ENCODE data around the gene C2orf76. TPM values are rescaled to one million over a fixed set of nuclear protein-coding genes. Genes with fewer than 3 reads are reported as not detected.

The C2orf76 gene
- total and polyA plus RNA-seq, 2 of the 4 experiments (the other 2 are of a cell fraction): 10.6 to 12.6 TPM

DNA sequence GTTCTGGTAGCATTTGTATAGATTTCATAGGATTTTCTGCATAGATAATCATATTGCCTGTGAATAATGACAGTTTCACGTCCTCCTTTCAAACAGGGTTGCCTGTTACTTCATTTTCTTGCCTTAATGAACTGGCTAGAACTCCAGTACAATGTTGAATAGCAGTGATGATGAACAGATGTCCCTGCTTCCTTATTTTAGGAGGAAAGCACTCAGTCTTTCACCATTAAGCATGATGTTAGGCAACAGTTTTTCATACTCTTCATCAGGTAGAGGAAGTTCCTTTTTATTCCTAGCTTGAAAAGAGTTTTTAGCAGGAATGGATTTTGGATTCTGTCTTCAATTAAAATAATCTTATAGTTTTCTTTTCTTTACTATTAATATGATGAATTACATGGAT, 39.7 kb downstream of the C2orf76 start:
- H3K4me3 ChIP-seq (ENCODE audit: insufficient read depth, low read depth, low read length): no peak overlapping the region
- H2AK9ac ChIP-seq (replicated peaks; ENCODE audit: low read depth, low read length, poor library complexity): no peak overlapping the region
- ATAC-seq (ENCODE audit: low read depth) (no peak), DNase-seq (no peak)
- TF ChIP-seq FOS (IDR thresholded peaks at IDR 0.05; ENCODE audit: low read depth, low read length) (no peak), CHD1 (IDR thresholded peaks at IDR 0.05; ENCODE audit: low read depth, low read length) (no peak), NFE2L2 (IDR thresholded peaks at IDR 0.05; ENCODE audit: low read depth, low read length) (no peak), RAD21 (IDR thresholded peaks at IDR 0.05; ENCODE audit: low read length) (no peak), BHLHE40 (IDR thresholded peaks at IDR 0.05; ENCODE audit: low read depth, low read length) (no peak), MAZ (IDR thresholded peaks at IDR 0.05; ENCODE audit: borderline replicate concordance, low read depth, low read length) (no peak), CEBPB (IDR thresholded peaks at IDR 0.05; ENCODE audit: low read depth, low read length) (no peak), RCOR1 (IDR thresholded peaks at IDR 0.05; ENCODE audit: insufficient replicate concordance, low read length) (no peak)
- TF ChIP-seq, protein P1, sequence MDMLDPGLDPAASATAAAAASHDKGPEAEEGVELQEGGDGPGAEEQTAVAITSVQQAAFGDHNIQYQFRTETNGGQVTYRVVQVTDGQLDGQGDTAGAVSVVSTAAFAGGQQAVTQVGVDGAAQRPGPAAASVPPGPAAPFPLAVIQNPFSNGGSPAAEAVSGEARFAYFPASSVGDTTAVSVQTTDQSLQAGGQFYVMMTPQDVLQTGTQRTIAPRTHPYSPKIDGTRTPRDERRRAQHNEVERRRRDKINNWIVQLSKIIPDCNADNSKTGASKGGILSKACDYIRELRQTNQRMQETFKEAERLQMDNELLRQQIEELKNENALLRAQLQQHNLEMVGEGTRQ (IDR thresholded peaks at IDR 0.05; ENCODE audit: low read depth, low read length): no peak
- no peaks in the 10 kb centered on the region for H3K9me3 ChIP-seq (ENCODE audit: control insufficient read depth, insufficient read depth, low read length)
- no peaks in the 10 kb centered on the region for H3K4me1 ChIP-seq (ENCODE audit: control insufficient read depth, insufficient read depth, low read length)
- dilution Hi-C loops (cut with HindIII; ENCODE audit: low sequenced_read_pairs, unreplicated experiment): no loop called here
- H2AFZ ChIP-seq (replicated peaks; ENCODE audit: low read length, poor library complexity): no peak overlapping the region
- H2BK15ac ChIP-seq (ENCODE audit: low read depth, low read length): no peak overlapping the region
- ChIA-PET CTCF (interaction anchor here (0.6 kb wide), 1 partner anchor 1754 kb away, joined by 3 read pairs; no protein-coding TSS in a partner anchor), POLR2A (ENCODE audit: unreplicated experiment) (no interaction called here)
- no peaks in the 10 kb centered on the region for H3K27me3 ChIP-seq (ENCODE audit: control insufficient read depth, insufficient read depth, low read length)
- H4K8ac ChIP-seq (ENCODE audit: low read depth in 2 of 2, low read length in 2 of 2): no peak overlapping the region
- no peak overlapping the region for H2BK120ac ChIP-seq (ENCODE audit: low read depth, low read length)
- H3K23ac ChIP-seq (ENCODE audit: low read depth, low read length): no peak overlapping the region
- no peak overlapping the region for H3K9ac ChIP-seq (ENCODE audit: low read depth, low read length)
- no peak overlapping the region for H4K5ac ChIP-seq (ENCODE audit: low read depth, low read length)
- no peaks in the 10 kb centered on the region for H3K9me1 ChIP-seq (ENCODE audit: insufficient read depth, low read length)
- no peak overlapping the region for H3K56ac ChIP-seq (ENCODE audit: extremely low read depth, insufficient read depth, low read length)
- WGBS, 2 experiments (ENCODE audit: extremely low coverage in 2 of 2, insufficient read length in 1 of 2): no CpG with 5 or more reads among the region's 1 CpG
- H2BK5ac ChIP-seq (ENCODE audit: low read depth, low read length, poor library complexity, severe bottlenecking): no peak overlapping the region
- BruUV-seq (replicated peaks): no TSS peak
- in situ Hi-C loops (cut with MboI; ENCODE audit: low sequenced_read_pairs): no loop called here
- H3K27ac ChIP-seq (ENCODE audit: insufficient read depth, low read length): no peak overlapping the region
- H3K79me1 ChIP-seq (ENCODE audit: low read depth in 1 of 2, low read length in 2 of 2): no peaks in the 10 kb centered on the region
- no peak overlapping the region for H3K18ac ChIP-seq (ENCODE audit: low read depth, low read length)
- no peaks in the 10 kb centered on the region for H4K20me1 ChIP-seq (ENCODE audit: insufficient read depth, low read length)
- no peak overlapping the region for H2BK20ac ChIP-seq (ENCODE audit: low read depth, low read length)
- no peak overlapping the region for H3K4ac ChIP-seq (ENCODE audit: low read depth, low read length)
- no peak overlapping the region for H2AK5ac ChIP-seq (ENCODE audit: low read depth, low read length)
- no peak overlapping the region for H3K4me2 ChIP-seq (ENCODE audit: low read depth, low read length)
- intact Hi-C loops (cut with micrococcal nuclease): no loop called here
- no peaks in the 10 kb centered on the region for H3K36me3 ChIP-seq (ENCODE audit: control insufficient read depth, insufficient read depth, low read length)
- H4K91ac ChIP-seq (ENCODE audit: insufficient read depth, low read depth, low read length): no peak overlapping the region
- H3K14ac ChIP-seq (replicated peaks; ENCODE audit: low read depth, low read length): no peak overlapping the region
